ENCODE data around the gene PHF13. TPM values are rescaled to one million over a fixed set of nuclear protein-coding genes. Genes with fewer than 3 reads are reported as not detected.

Gene PHF13
- total and polyA plus RNA-seq, 2 donors (not counting 3 experiments of a cell fraction or from before 2014, with no cell fraction given): 5.6 to 18.6 TPM

GRCh38 chr1:6667139-6667538 is 53.6 kb downstream of the PHF13 start:
- Histone ChIP-seq H4K20me1 (replicated peaks; ENCODE audit: control insufficient read depth, extremely low read depth, insufficient read depth, low read length) (no peaks in the 10 kb centered on the region), H3K27ac (ENCODE audit: insufficient read depth, low read depth, low read length) (no peak overlapping the region), H3K4me2 (ENCODE audit: insufficient read depth, low read length) (no peak overlapping the region), H3K9ac (replicated peaks; ENCODE audit: extremely low read depth, insufficient read depth, low read length) (no peak overlapping the region), H3K36me3 (ENCODE audit: control insufficient read depth in 2 of 2, extremely low read depth in 1 of 2, insufficient read depth in 2 of 2, low read length in 2 of 2) (peaks cover 4 to 8% of the 10 kb centered on the region in 2 experiments), H3K79me2 (ENCODE audit: control insufficient read depth, insufficient read depth, low read length) (no peaks in the 10 kb centered on the region), H3K4me1 (ENCODE audit: control insufficient read depth, extremely low read depth, insufficient read depth, low read length) (no peaks in the 10 kb centered on the region), H3K9me1 (replicated peaks; ENCODE audit: control insufficient read depth, extremely low read depth, insufficient read depth, low read length) (no peaks in the 10 kb centered on the region), H3K9me3 (replicated peaks; ENCODE audit: control insufficient read depth, insufficient read depth, low read length) (no peaks in the 10 kb centered on the region), H2AFZ (ENCODE audit: low read depth, low read length) (no peak overlapping the region), H3K27me3 (ENCODE audit: control insufficient read depth in 2 of 2, insufficient read depth in 2 of 2, low read length in 2 of 2) (no peaks in the 10 kb centered on the region), H3K4me3 (replicated peaks in 1 of 3; ENCODE audit: insufficient read depth in 1 of 3, low read depth in 1 of 3, low read length in 3 of 3) (no peak overlapping the region)
- no TSS peak for BruUV-seq (replicated peaks)
- FAIRE-seq: no peak
- POLR2A ChIA-PET: no interaction called here
- TF ChIP-seq JUN (IDR thresholded peaks at IDR 0.05; ENCODE audit: borderline replicate concordance, insufficient read depth, insufficient read length, low read depth) (no peak), EZH2 (IDR thresholded peaks at IDR 0.05; ENCODE audit: borderline replicate concordance, low read depth, low read length, severe bottlenecking) (no peak), MAX (IDR thresholded peaks at IDR 0.05; ENCODE audit: insufficient read depth, insufficient read length) (no peak), GATA2 (IDR thresholded peaks at IDR 0.05; ENCODE audit: insufficient read depth, insufficient read length, low read depth, low read length) (no peak), CTCF (IDR thresholded peaks at IDR 0.05; ENCODE audit: extremely low read depth in 1 of 2, insufficient read depth in 1 of 2, low read depth in 1 of 2, low read length in 2 of 2) (no peak), MYC (IDR thresholded peaks at IDR 0.05; ENCODE audit: low read depth, low read length) (no peak), POLR2AphosphoS5 (IDR thresholded peaks at IDR 0.05; ENCODE audit: insufficient read depth, low read depth, low read length) (no peak)
- CTCF ChIA-PET: no interaction called here
- intact Hi-C loops (cut with micrococcal nuclease): no loop called here
- dilution Hi-C loops (cut with MboI; ENCODE audit: extremely low pct_ligation_motif_present, low sequenced_read_pairs): no loop called here
- no peak for DNase-seq (ENCODE audit: low read depth, low spot score)
